Thyroid gland (tissue), 4 donors: ENCODE results near the gene PARD3B.

Source experiments
- CTCF ChIP-seq, 6 experiments: fragments of 200-600 bp in 3 of 6; fragments of 450-650 bp in 3 of 6; sonication (generic) in 3 of 6; IDR thresholded peaks; one replicate each; pipeline ENCODE4 v1.5.1; 2016 to 2019; ENCODE audit warnings: antibody characterized with exemption in 6 of 6, mild to moderate bottlenecking in 2 of 6, inconsistent platforms in 1 of 6, moderate library complexity in 1 of 6
- POLR2A ChIP-seq, 2 donors: fragments of 450-650 bp; IDR thresholded peaks; one replicate each; pipeline ENCODE4 v1.6.1; 2017; ENCODE audit warnings: antibody characterized with exemption in 2 of 2, mild to moderate bottlenecking in 2 of 2, moderate library complexity in 1 of 2

- TF ChIP-seq POLR2A (IDR thresholded peaks at IDR 0.05) (no peak), CTCF (IDR thresholded peaks at IDR 0.05) (no peak)
These were observed 205.1 kb downstream of the PARD3B start for GRCh38 chr2:204750389-204750788.
